ENCODE measurements around the gene CFAP74. TPM values are rescaled to one million over a fixed set of nuclear protein-coding genes. Genes with fewer than 3 reads are reported as not detected.

Gene CFAP74
- total RNA-seq, 1 experiment from 2014 or later, result 0.28 TPM

DNA sequence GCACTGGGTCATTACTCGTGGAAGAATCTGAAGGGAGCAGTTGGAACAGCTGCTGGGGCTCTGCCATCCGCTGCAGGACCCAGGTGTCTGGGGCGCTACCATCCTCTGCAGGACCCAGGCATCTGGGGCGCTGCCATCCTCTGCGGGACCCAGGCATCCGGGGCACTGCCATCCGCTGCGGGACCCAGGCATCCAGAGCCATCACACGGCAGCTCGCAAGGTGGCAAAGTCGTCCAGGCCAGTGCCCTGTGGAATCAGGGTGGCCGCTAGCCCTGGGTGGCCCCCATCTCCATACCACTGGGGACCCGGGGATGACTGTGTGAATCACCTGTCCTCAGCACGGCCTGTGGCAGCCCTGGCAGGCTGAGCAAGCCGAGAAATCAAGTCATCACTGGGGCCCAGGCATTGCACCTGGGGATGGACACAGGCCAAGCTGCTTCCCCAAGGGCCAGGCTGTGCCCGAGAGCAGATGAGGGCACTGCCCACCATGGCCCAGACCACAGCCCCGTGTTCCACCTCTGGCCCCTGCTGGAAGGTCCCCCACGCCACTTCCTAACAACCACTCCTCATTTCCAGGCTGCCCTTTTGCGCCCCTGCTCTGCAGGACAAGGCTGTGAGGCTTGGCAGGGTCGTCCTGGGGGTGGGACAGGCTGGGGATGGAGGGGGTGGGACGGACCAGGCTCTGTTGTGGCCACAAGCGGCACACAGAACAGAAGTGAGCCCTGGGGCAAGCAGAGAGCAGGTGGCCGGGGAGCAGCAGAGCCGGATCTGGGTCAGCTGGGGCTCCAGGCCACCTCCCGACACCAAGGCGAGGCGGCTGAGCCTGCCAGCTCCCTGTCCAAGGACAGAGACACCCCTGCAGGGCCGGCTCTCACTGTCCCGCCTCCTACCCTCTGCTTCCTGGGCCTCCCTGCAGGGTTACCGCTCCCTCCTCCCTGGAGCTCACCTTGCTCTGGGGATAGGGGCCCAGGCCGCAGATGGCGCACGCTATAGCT, 28.3 kb upstream of the CFAP74 start:
- no peaks in the 10 kb centered on the region for H3K36me3 Mint-ChIP-seq (ENCODE audit: insufficient read depth in 1 of 3, low read depth in 3 of 3)
- DNase-seq, result no peak
- H3K4me1 Mint-ChIP-seq, result peaks cover 0 to 9% of the 10 kb centered on the region in 2 experiments; a peak in 2 of 4 replicates

More for the DNA sequence above, 28.3 kb upstream of the CFAP74 start:
- H4K91ac ChIP-seq (ENCODE audit: insufficient read length, low read depth, low read length), result no peak overlapping the region
- no peak overlapping the region for H3K23ac ChIP-seq (ENCODE audit: insufficient read length, low read depth, low read length)
- H3K23me2 ChIP-seq (ENCODE audit: insufficient read length, low read depth, low read length, poor library complexity, severe bottlenecking), result no peaks in the 10 kb centered on the region
- Mint-ChIP-seq H3K9me3 (no peaks in the 10 kb centered on the region), H3K4me3 (no peak overlapping the region), H3K27ac (no peak overlapping the region), H3K27me3 (ENCODE audit: low read depth) (no peaks in the 10 kb centered on the region)
- H4K8ac ChIP-seq (replicated peaks; ENCODE audit: insufficient read length, low read depth, low read length), result no peak overlapping the region
- no peak overlapping the region for H2BK120ac ChIP-seq (ENCODE audit: low read depth, low read length, poor library complexity, severe bottlenecking)
- H2BK15ac ChIP-seq (ENCODE audit: low read depth, low read length), result no peak overlapping the region
- H2BK20ac ChIP-seq (ENCODE audit: low read depth, low read length, poor library complexity, severe bottlenecking), result no peak overlapping the region
- no peak overlapping the region for H2AFZ ChIP-seq (ENCODE audit: low read length)
- no peak overlapping the region for H3K4ac ChIP-seq (ENCODE audit: low read depth, low read length)
- no CpG with 5 or more reads among the region's 33 CpGs for WGBS (ENCODE audit: extremely low coverage, insufficient read length, low lambda C conversion rate)
- no peaks in the 10 kb centered on the region for H3K27me3 ChIP-seq (ENCODE audit: insufficient read depth, low read length)
- H3K9me3 ChIP-seq (ENCODE audit: control insufficient read depth, low read depth, low read length), result no peaks in the 10 kb centered on the region
- no peak overlapping the region; the same call in 1 of the 2 replicates for H3K14ac ChIP-seq (ENCODE audit: insufficient read depth, low read length)
- H2AK5ac ChIP-seq (ENCODE audit: insufficient read length, low read length), result no peak overlapping the region
- H3K4me1 ChIP-seq (ENCODE audit: insufficient read depth, low read length), result no peaks in the 10 kb centered on the region
- no peak overlapping the region for H3K4me2 ChIP-seq (ENCODE audit: insufficient read depth, insufficient read length, low read length)
- no peak overlapping the region for H3K9ac ChIP-seq (ENCODE audit: extremely low read depth, insufficient read length, low read length)
- no peak overlapping the region for H3K18ac ChIP-seq (ENCODE audit: insufficient read length, low read depth, low read length)
- H3K27ac ChIP-seq (ENCODE audit: insufficient read length, low read depth, low read length), result no peak overlapping the region
- no peak overlapping the region for H3K56ac ChIP-seq (ENCODE audit: insufficient read length, low read depth, low read length)
- TF ChIP-seq, protein P1, sequence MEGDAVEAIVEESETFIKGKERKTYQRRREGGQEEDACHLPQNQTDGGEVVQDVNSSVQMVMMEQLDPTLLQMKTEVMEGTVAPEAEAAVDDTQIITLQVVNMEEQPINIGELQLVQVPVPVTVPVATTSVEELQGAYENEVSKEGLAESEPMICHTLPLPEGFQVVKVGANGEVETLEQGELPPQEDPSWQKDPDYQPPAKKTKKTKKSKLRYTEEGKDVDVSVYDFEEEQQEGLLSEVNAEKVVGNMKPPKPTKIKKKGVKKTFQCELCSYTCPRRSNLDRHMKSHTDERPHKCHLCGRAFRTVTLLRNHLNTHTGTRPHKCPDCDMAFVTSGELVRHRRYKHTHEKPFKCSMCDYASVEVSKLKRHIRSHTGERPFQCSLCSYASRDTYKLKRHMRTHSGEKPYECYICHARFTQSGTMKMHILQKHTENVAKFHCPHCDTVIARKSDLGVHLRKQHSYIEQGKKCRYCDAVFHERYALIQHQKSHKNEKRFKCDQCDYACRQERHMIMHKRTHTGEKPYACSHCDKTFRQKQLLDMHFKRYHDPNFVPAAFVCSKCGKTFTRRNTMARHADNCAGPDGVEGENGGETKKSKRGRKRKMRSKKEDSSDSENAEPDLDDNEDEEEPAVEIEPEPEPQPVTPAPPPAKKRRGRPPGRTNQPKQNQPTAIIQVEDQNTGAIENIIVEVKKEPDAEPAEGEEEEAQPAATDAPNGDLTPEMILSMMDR (conservative IDR thresholded peaks at IDR 0.05), result no peak
- H2BK5ac ChIP-seq (ENCODE audit: insufficient read length, low read length), result no peak overlapping the region
- no peaks in the 10 kb centered on the region for H3K79me1 ChIP-seq (ENCODE audit: insufficient read depth, low read depth, low read length, poor library complexity, severe bottlenecking)
- H2BK12ac ChIP-seq (ENCODE audit: insufficient read length, low read depth, low read length), result no peak overlapping the region
- H4K20me1 ChIP-seq (ENCODE audit: control insufficient read depth, insufficient read depth, insufficient read length), result no peaks in the 10 kb centered on the region
- no peaks in the 10 kb centered on the region for H3K79me2 ChIP-seq (ENCODE audit: insufficient read depth, low read length)
- no peak overlapping the region for H4K5ac ChIP-seq (ENCODE audit: insufficient read length, low read depth, low read length)
- no peak overlapping the region for H3T11ph ChIP-seq (ENCODE audit: low read length)
